ENCODE data around the gene SETD6.

GRCh38 chr16:58518980-58519368 is 3.7 kb downstream of the SETD6 start:
- TF ChIP-seq CTCF (IDR thresholded peaks at IDR 0.05) (no peak), POLR2AphosphoS5 (IDR thresholded peaks at IDR 0.05) (no peak), POLR2A (IDR thresholded peaks at IDR 0.05) (no peak)
